Neural cell (in vitro differentiated cells): ENCODE measurements around the gene UROC1.

Source experiments
- CTCF ChIP-seq: fragments of 450-650 bp; IDR thresholded peaks from 2 replicates; pipeline ENCODE4 v1.5.1; 2014; ENCODE audit warnings: antibody characterized with exemption, mild to moderate bottlenecking, moderate library complexity; ENCODE audit not compliant: poor library complexity, severe bottlenecking
- EP300 ChIP-seq: fragments of 450-650 bp; conservative IDR thresholded peaks from 2 replicates; pipeline ENCODE4 v1.6.1; 2014; ENCODE audit warnings: antibody characterized with exemption, mild to moderate bottlenecking, moderate library complexity; ENCODE audit not compliant: poor library complexity, severe bottlenecking
- EZH2 ChIP-seq: fragments of 200-600, 300-800 bp; shearing (Covaris generic), sonication (generic); IDR thresholded peaks from 2 replicates; pipeline ENCODE4 v1.6.1; 2014; ENCODE audit warnings: antibody characterized with exemption, low read length, borderline replicate concordance, mild to moderate bottlenecking; ENCODE audit not compliant: insufficient read depth, poor library complexity, severe bottlenecking
- POLR2AphosphoS5 ChIP-seq: IDR thresholded peaks from 2 replicates; pipeline ENCODE4 v1.6.1; 2012
- RAD21 ChIP-seq: fragments of 450-650 bp; conservative IDR thresholded peaks from 2 replicates; pipeline ENCODE4 v1.6.1; 2014; ENCODE audit warnings: antibody characterized with exemption, mild to moderate bottlenecking, moderate library complexity
- REST ChIP-seq: IDR thresholded peaks from 2 replicates; pipeline ENCODE4 v1.6.1; 2012; ENCODE audit warnings: borderline replicate concordance
- SMC3 ChIP-seq: fragments of 450-650 bp; conservative IDR thresholded peaks from 2 replicates; pipeline ENCODE4 v1.6.1; 2014; ENCODE audit warnings: antibody characterized with exemption, mild to moderate bottlenecking, moderate library complexity; ENCODE audit not compliant: poor library complexity

- TF ChIP-seq POLR2AphosphoS5 (no peak), EZH2 (no peak), CTCF (no peak), REST (no peak), EP300 (no peak), RAD21 (no peak), SMC3 (no peak)
Measured at GRCh38 chr3:126530171-126531050, 12.8 kb upstream of the UROC1 start.
